Neural crest cell (in vitro differentiated cells): ENCODE data around the gene NOTCH4. TPM values are rescaled to one million over a fixed set of nuclear protein-coding genes. Genes with fewer than 3 reads are reported as not detected.
"Not testable (repeated sequence)": the region's sequence is repeated elsewhere in the genome, so short reads cannot be mapped to it uniquely, and the experiment has no call there.

Experiments
- DNase-seq: peaks from one replicate; pipeline ENCODE4 v3.0.0; 2021; ENCODE audit warnings: low read depth, mixed read lengths, low spot score
- H3K27ac Mint-ChIP-seq: one replicate; pipeline ENCODE4 v1.8.0; 2021; ENCODE audit warnings: mild to moderate bottlenecking, mixed read lengths; ENCODE audit not compliant: unreplicated experiment
- H3K27me3 Mint-ChIP-seq: 2 replicates; pipeline ENCODE4 v1.8.0; 2021; ENCODE audit warnings: low read depth, mild to moderate bottlenecking, mixed read lengths
- H3K36me3 Mint-ChIP-seq: 2 replicates; pipeline ENCODE4 v1.8.0; 2021; ENCODE audit warnings: low read depth, mild to moderate bottlenecking, mixed read lengths
- H3K4me1 Mint-ChIP-seq: 2 replicates; pipeline ENCODE4 v1.8.0; 2021; ENCODE audit warnings: mixed read lengths
- H3K4me3 Mint-ChIP-seq: one replicate; pipeline ENCODE4 v1.8.0; 2021; ENCODE audit warnings: mild to moderate bottlenecking, mixed read lengths
- H3K9me3 Mint-ChIP-seq: 2 replicates; pipeline ENCODE4 v1.8.0; 2021; ENCODE audit warnings: mixed read lengths
- CTCF ChIP-seq: fragments of 200-600 bp; sonication (generic); conservative IDR thresholded peaks from 2 replicates; pipeline ENCODE4 v1.5.0; 2021; ENCODE audit warnings: antibody characterized with exemption, mild to moderate bottlenecking
- total RNA-seq: library from RNA; stranded (reverse); gene quantifications from 2 replicates; pipeline ENCODE4 v1.2.1, GENCODE V29; 2021

Gene NOTCH4
- total RNA-seq, 1 donor from 2014 or later, result 5.6 TPM

DNA sequence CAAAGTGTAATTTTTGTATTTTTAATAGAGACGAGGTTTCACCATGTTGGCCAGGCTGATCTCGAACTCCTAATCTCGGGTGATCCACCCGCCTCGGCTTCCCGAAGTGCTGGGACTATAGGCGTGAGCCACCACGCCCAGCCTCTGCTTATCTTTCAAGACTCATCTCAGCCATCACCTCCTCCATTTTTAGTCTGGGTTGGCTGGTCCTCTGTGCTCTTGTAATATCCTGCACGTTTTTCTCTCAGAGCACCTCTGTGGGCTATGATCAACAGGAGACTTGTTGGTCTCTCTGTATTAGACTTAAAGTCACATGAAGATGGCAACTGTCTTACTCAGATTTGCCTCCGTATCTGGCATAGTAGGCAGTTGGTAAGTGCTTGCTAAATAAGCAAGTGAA, 7.6 kb downstream of the NOTCH4 start:
- no peak overlapping the region for H3K4me3 Mint-ChIP-seq
- H3K27ac Mint-ChIP-seq, result no peak overlapping the region
- H3K4me1 Mint-ChIP-seq, result no peaks in the 10 kb centered on the region
- no peaks in the 10 kb centered on the region for H3K27me3 Mint-ChIP-seq
- TF ChIP-seq CTCF, result no peak
- H3K36me3 Mint-ChIP-seq, result no peaks in the 10 kb centered on the region
- no peaks in the 10 kb centered on the region for H3K9me3 Mint-ChIP-seq
- no peak for DNase-seq

- no peaks in the 10 kb centered on the region for H3K4me1 Mint-ChIP-seq
Observed at GRCh38 chr6:32215617-32216016, 8.2 kb downstream of the NOTCH4 start.

DNA sequence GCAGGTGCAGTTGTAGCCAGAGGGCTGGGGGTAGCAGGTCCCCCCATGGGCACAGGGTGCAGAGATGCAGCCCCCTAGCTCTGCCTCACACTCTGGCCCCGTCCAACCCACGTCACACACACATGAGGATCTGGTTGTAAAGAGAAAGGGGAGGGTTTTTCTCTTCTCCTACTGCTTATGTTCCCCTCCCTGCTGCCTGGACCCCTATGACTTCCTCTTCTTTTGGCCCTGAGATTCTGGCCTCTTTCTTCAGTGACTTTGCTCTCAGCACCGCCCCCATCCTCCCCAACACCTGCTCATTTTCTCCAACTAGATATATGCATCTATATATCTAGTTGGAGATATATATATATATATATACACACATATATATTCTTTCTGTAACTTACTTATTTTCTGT, 9.7 kb downstream of the NOTCH4 start:
- H3K4me3 Mint-ChIP-seq, result no peak overlapping the region
- no peaks in the 10 kb centered on the region for H3K4me1 Mint-ChIP-seq
- no peak for DNase-seq
- TF ChIP-seq CTCF, result no peak
- H3K27ac Mint-ChIP-seq, result no peak overlapping the region
- no peaks in the 10 kb centered on the region for H3K36me3 Mint-ChIP-seq
- H3K9me3 Mint-ChIP-seq, result no peaks in the 10 kb centered on the region
- H3K27me3 Mint-ChIP-seq, result no peaks in the 10 kb centered on the region

More at GRCh38 chr6:32215617-32216016, 8.2 kb downstream of the NOTCH4 start:
- Mint-ChIP-seq H3K27ac (no peak overlapping the region), H3K9me3 (no peaks in the 10 kb centered on the region), H3K36me3 (no peaks in the 10 kb centered on the region), H3K4me3 (no peak overlapping the region), H3K27me3 (no peaks in the 10 kb centered on the region)
- no peak for DNase-seq
- no peak for TF ChIP-seq CTCF

- peaks cover 2% of the 10 kb centered on the region for H3K9me3 Mint-ChIP-seq
- DNase-seq, result no peak
- no peaks in the 10 kb centered on the region for H3K36me3 Mint-ChIP-seq
- H3K27me3 Mint-ChIP-seq, result no peaks in the 10 kb centered on the region
- H3K27ac Mint-ChIP-seq, result no peak overlapping the region
- no peak overlapping the region for H3K4me3 Mint-ChIP-seq
- H3K4me1 Mint-ChIP-seq, result no peaks in the 10 kb centered on the region
- TF ChIP-seq CTCF, result no peak
Observed at GRCh38 chr6:32213649-32214048, 10.2 kb downstream of the NOTCH4 start.

GRCh38 chr6:32212076-32212760, 11.6 kb downstream of the NOTCH4 start:
- no peak for DNase-seq
- no peak overlapping the region for H3K27ac Mint-ChIP-seq
- no peaks in the 10 kb centered on the region for H3K4me1 Mint-ChIP-seq
- no peaks in the 10 kb centered on the region for H3K36me3 Mint-ChIP-seq
- TF ChIP-seq CTCF, result no peak
- peaks cover 2% of the 10 kb centered on the region for H3K9me3 Mint-ChIP-seq
- no peaks in the 10 kb centered on the region for H3K27me3 Mint-ChIP-seq
- no peak overlapping the region for H3K4me3 Mint-ChIP-seq

DNA sequence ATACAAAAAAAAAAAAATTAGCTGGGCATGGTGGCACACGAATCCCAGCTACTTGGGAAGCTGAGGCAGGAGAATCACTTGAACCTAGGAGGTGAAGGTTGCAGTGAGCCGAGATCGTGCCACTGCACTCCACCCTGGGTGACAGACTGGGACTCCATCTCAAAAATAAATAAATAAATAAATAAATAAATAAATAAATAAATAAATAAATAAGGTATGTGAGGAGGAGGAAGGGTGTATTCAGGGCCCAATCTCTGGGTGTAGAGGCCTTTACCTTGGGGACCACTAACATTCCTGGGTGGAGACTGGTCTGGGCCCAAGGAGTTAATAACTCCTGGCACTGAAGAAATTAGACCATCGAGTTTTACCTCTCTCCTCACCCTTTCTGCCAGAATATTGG, 12.4 kb downstream of the NOTCH4 start:
- not testable (repeated sequence) for H3K27ac Mint-ChIP-seq, H3K9me3 Mint-ChIP-seq, H3K27me3 Mint-ChIP-seq, H3K36me3 Mint-ChIP-seq, H3K4me3 Mint-ChIP-seq, H3K4me1 Mint-ChIP-seq, DNase-seq
